HepG2 (cell line): ENCODE measurements around the gene SPAG5. TPM values are rescaled to one million over a fixed set of nuclear protein-coding genes. Genes with fewer than 3 reads are reported as not detected.

Source experiments
- ARHGAP35 ChIP-seq: sonication (generic); formaldehyde crosslinking; IDR thresholded peaks from 2 replicates; pipeline ENCODE4 v1.9.0; 2022; ENCODE audit warnings: mild to moderate bottlenecking, inconsistent platforms, moderate library complexity, missing genetic modification reagents, borderline replicate concordance
- CCDC6 ChIP-seq: sonication (generic); formaldehyde crosslinking; IDR thresholded peaks from 2 replicates; pipeline ENCODE4 v1.8.1; 2022; ENCODE audit warnings: mild to moderate bottlenecking, missing genetic modification reagents, moderate library complexity
- ELF1 ChIP-seq: sonication (generic); formaldehyde crosslinking; IDR thresholded peaks from 2 replicates; pipeline ENCODE4 v1.4.0; 2020; ENCODE audit warnings: missing genetic modification reagents
- HMG20A ChIP-seq: IDR thresholded peaks from 2 replicates; pipeline ENCODE4 v1.6.1; 2016; ENCODE audit warnings: borderline replicate concordance
- HNF1B ChIP-seq: sonication (generic); formaldehyde crosslinking; IDR thresholded peaks from 2 replicates; pipeline ENCODE4 v1.5.1; 2020; ENCODE audit warnings: mild to moderate bottlenecking, moderate library complexity, missing genetic modification reagents
- HOXA5 ChIP-seq: sonication (generic); formaldehyde crosslinking; IDR thresholded peaks from 2 replicates; pipeline ENCODE4 v1.4.0; 2020; ENCODE audit warnings: missing genetic modification reagents
- HOXD1 ChIP-seq: sonication (generic); formaldehyde crosslinking; IDR thresholded peaks from 2 replicates; pipeline ENCODE4 v1.5.0; 2020; ENCODE audit warnings: missing genetic modification reagents
- KDM2A ChIP-seq: sonication (generic); formaldehyde crosslinking; IDR thresholded peaks from 2 replicates; pipeline ENCODE4 v1.4.0; 2020; ENCODE audit warnings: low read depth, missing genetic modification reagents, borderline replicate concordance
- KLF6 ChIP-seq: IDR thresholded peaks from 2 replicates; pipeline ENCODE4 v1.8.0; 2016; ENCODE audit warnings: missing biosample characterization, missing genetic modification reagents
- MEIS1 ChIP-seq: sonication (generic); formaldehyde crosslinking; IDR thresholded peaks from 2 replicates; pipeline ENCODE4 v1.9.0; 2021; ENCODE audit warnings: mild to moderate bottlenecking, missing genetic modification reagents, moderate library complexity, borderline replicate concordance
- POLR2A ChIP-seq, 2 experiments: IDR thresholded peaks; 2 replicates each; pipeline ENCODE4 v1.6.1; 2011; ENCODE audit warnings: low read depth in 2 of 2, low read length in 2 of 2, mild to moderate bottlenecking in 1 of 2, moderate library complexity in 1 of 2; ENCODE audit not compliant: insufficient read depth in 1 of 2
- PTBP1 ChIP-seq: fragments of 200-400 bp; formaldehyde crosslinking; IDR thresholded peaks from 2 replicates; pipeline ENCODE4 v1.6.1; 2018; ENCODE audit warnings: low read length, low read depth; ENCODE audit not compliant: poor library complexity, severe bottlenecking
- SAP130 ChIP-seq: IDR thresholded peaks from 2 replicates; pipeline ENCODE4 v1.6.1; 2016; ENCODE audit warnings: low read depth
- SIN3A ChIP-seq: IDR thresholded peaks from 2 replicates; pipeline ENCODE4 v1.6.1; 2011; ENCODE audit warnings: low read depth, mild to moderate bottlenecking, control low read depth, low read length, borderline replicate concordance
- TBL1XR1 ChIP-seq: fragments of 150-350 bp; IDR thresholded peaks from 2 replicates; pipeline ENCODE4 v1.6.1; 2014; ENCODE audit warnings: borderline replicate concordance, low read length; ENCODE audit not compliant: partially characterized antibody
- TEAD2 ChIP-seq: sonication (generic); formaldehyde crosslinking; IDR thresholded peaks from 2 replicates; pipeline ENCODE4 v1.9.0; 2021; ENCODE audit warnings: missing genetic modification reagents
- ZNF101 ChIP-seq: sonication (generic); formaldehyde crosslinking; IDR thresholded peaks from 2 replicates; pipeline ENCODE4 v1.4.0; 2020; ENCODE audit warnings: mild to moderate bottlenecking, low read depth, missing genetic modification reagents, borderline replicate concordance
- ZNF496 ChIP-seq: sonication (generic); formaldehyde crosslinking; IDR thresholded peaks from 2 replicates; pipeline ENCODE4 v1.8.1; 2023; ENCODE audit warnings: mild to moderate bottlenecking, moderate library complexity, missing genetic modification reagents; ENCODE audit not compliant: insufficient replicate concordance
- ZNF577 ChIP-seq: sonication (generic); formaldehyde crosslinking; IDR thresholded peaks from 2 replicates; pipeline ENCODE4 v1.4.0; 2020; ENCODE audit warnings: mild to moderate bottlenecking, low read depth, missing genetic modification reagents, borderline replicate concordance
- ZNF674 ChIP-seq: sonication (generic); formaldehyde crosslinking; IDR thresholded peaks from 2 replicates; pipeline ENCODE4 v1.5.0; 2020; ENCODE audit warnings: low read depth, mild to moderate bottlenecking, missing genetic modification reagents
- ZSCAN30 ChIP-seq: sonication (generic); formaldehyde crosslinking; IDR thresholded peaks from 2 replicates; pipeline ENCODE4 v1.5.0; 2020; ENCODE audit warnings: mild to moderate bottlenecking, missing genetic modification reagents
- polyA plus RNA-seq, 8 experiments: library from polyadenylated mRNA; depleted of rRNA in 3 of 8; stranded (reverse) in 7 of 8; unstranded in 1 of 8; fragments of >200 nt; fragmentation: Illumina TruSeq in 4 of 8; extraction: Trizol in 4 of 8; gene quantifications; 2 replicates each; pipeline versions ENCODE4 v1.2.1 to v1.2.3, GENCODE V29; 2011 to 2016; ENCODE audit warnings: low read depth in 4 of 8, missing spikeins in 1 of 8, mixed read lengths in 1 of 8; ENCODE audit not compliant: insufficient read depth in 1 of 8
- total RNA-seq, 5 experiments: library from RNA; depleted of rRNA; stranded (reverse); fragments of >200 nt; fragmentation: Illumina TruSeq; extraction: Trizol; gene quantifications; 2 replicates each; pipeline ENCODE4 v1.2.3, GENCODE V29; 2016; ENCODE audit warnings: low read depth in 1 of 5
- TF ChIP-seq, protein P1 (sequence below): sonication (generic); formaldehyde crosslinking; IDR thresholded peaks from 2 replicates; pipeline ENCODE4 v1.4.0; 2020; ENCODE audit warnings: mild to moderate bottlenecking, missing genetic modification reagents, borderline replicate concordance
- TF ChIP-seq, protein P2 (sequence below): sonication (generic); formaldehyde crosslinking; IDR thresholded peaks from 2 replicates; pipeline ENCODE4 v1.5.0; 2020; ENCODE audit warnings: missing genetic modification reagents

The SPAG5 gene
- total and polyA plus RNA-seq, 2 of the 13 experiments (the other 11 are each of a cell fraction or from before 2014, with no cell fraction given) = 41.4 to 98.0 TPM

DNA sequence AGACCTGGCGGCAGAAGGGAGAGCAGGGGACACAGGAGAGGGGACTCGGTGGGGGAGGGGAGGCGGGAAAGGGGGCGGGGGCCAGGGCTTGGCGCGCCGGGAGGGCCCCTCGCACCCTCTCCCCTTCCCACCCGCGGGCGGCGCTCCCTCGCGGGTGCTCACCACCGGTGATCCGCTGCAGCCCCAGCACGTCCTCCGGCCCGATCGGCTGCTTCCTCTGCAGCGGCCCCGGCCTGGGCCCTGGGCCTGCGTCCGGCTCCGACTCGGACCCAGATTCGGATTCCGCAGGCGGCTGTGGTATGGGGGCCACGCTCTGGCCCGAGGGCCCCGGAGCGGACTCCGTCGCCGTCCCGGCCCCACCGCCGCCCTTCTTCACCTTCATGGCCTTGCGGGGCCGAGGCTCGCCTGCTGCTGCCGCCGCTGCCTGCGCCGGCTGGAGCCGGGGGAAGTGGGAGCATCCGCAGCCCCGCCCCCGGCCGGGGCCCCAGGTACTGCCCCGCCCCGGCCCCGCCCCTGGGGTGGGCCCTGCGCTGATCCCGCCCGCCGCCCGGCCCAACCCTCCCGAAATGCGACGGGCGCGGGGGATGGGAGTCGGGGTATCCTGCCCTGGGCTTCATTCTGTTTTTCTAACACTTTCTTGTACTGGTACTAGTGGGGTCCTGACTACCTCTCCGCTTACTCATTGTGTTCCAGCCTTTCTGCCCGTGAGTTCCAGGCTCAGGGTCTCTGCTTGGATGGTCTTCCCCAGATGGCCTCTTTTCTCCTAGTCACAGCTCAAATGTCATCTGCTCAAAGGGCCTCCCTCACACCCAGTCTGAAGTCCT lies 46.4 kb downstream of the SPAG5 start, which contains the start of gene UNC119 (continued):
- TF ChIP-seq, protein P1, sequence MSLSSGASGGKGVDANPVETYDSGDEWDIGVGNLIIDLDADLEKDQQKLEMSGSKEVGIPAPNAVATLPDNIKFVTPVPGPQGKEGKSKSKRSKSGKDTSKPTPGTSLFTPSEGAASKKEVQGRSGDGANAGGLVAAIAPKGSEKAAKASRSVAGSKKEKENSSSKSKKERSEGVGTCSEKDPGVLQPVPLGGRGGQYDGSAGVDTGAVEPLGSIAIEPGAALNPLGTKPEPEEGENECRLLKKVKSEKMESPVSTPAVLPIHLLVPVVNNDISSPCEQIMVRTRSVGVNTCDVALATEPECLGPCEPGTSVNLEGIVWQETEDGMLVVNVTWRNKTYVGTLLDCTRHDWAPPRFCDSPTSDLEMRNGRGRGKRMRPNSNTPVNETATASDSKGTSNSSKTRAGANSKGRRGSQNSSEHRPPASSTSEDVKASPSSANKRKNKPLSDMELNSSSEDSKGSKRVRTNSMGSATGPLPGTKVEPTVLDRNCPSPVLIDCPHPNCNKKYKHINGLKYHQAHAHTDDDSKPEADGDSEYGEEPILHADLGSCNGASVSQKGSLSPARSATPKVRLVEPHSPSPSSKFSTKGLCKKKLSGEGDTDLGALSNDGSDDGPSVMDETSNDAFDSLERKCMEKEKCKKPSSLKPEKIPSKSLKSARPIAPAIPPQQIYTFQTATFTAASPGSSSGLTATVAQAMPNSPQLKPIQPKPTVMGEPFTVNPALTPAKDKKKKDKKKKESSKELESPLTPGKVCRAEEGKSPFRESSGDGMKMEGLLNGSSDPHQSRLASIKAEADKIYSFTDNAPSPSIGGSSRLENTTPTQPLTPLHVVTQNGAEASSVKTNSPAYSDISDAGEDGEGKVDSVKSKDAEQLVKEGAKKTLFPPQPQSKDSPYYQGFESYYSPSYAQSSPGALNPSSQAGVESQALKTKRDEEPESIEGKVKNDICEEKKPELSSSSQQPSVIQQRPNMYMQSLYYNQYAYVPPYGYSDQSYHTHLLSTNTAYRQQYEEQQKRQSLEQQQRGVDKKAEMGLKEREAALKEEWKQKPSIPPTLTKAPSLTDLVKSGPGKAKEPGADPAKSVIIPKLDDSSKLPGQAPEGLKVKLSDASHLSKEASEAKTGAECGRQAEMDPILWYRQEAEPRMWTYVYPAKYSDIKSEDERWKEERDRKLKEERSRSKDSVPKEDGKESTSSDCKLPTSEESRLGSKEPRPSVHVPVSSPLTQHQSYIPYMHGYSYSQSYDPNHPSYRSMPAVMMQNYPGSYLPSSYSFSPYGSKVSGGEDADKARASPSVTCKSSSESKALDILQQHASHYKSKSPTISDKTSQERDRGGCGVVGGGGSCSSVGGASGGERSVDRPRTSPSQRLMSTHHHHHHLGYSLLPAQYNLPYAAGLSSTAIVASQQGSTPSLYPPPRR (CRISPR knock-in tag) = no peak
- TF ChIP-seq KDM2A = peak; percentile 71; the same call in 1 of the 2 replicates
- TF ChIP-seq, protein P2, sequence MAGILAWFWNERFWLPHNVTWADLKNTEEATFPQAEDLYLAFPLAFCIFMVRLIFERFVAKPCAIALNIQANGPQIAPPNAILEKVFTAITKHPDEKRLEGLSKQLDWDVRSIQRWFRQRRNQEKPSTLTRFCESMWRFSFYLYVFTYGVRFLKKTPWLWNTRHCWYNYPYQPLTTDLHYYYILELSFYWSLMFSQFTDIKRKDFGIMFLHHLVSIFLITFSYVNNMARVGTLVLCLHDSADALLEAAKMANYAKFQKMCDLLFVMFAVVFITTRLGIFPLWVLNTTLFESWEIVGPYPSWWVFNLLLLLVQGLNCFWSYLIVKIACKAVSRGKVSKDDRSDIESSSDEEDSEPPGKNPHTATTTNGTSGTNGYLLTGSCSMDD (CRISPR knock-in tag) = no peak
- no peak for TF ChIP-seq PTBP1
- no peak for TF ChIP-seq ZSCAN30
- TF ChIP-seq ELF1 = no peak
- TF ChIP-seq ARHGAP35 (CRISPR knock-in tag) = 0 out of 2 replicates have a peak, but pooled peaks have one; percentile 31
- no peak for TF ChIP-seq ZNF674 (CRISPR knock-in tag)
- TF ChIP-seq ZNF577 (CRISPR knock-in tag) = no peak
- no peak for TF ChIP-seq TBL1XR1
- TF ChIP-seq ZNF496 (CRISPR knock-in tag) = no peak
- TF ChIP-seq POLR2A (IDR thresholded peaks at IDR 0.05; ENCODE audit: insufficient read depth in 1 of 2, low read depth in 2 of 2, low read length in 2 of 2) = peak; percentile 56 to 70
- no peak for TF ChIP-seq HMG20A (CRISPR knock-in tag)
- TF ChIP-seq TEAD2 (CRISPR knock-in tag) = no peak
- TF ChIP-seq KLF6 (CRISPR knock-in tag) = 0 out of 2 replicates have a peak, but pooled peaks have one; percentile 27
- peak; percentile 70 for TF ChIP-seq SAP130 (CRISPR knock-in tag)
- TF ChIP-seq SIN3A = peak; percentile 2; the same call in 1 of the 2 replicates
- 0 out of 2 replicates have a peak, but pooled peaks have one; percentile 58 for TF ChIP-seq HNF1B (CRISPR knock-in tag)
- no peak for TF ChIP-seq CCDC6 (CRISPR knock-in tag)
- TF ChIP-seq HOXA5 = peak; percentile 61; the same call in 1 of the 2 replicates
- no peak for TF ChIP-seq MEIS1 (CRISPR knock-in tag)
- TF ChIP-seq HOXD1 (CRISPR knock-in tag) = no peak
- no peak for TF ChIP-seq ZNF101
